Activated naive CD8-positive, alpha-beta T cell treated with anti-CD3 and anti-CD28 coated beads, Interleukin-2, amount 10 ng/mL, durations not matched to agents 7 days and 5 days (primary cell): ENCODE results near the gene SH2D7. TPM values are rescaled to one million over a fixed set of nuclear protein-coding genes. Genes with fewer than 3 reads are reported as not detected.

Experiments
- ATAC-seq: fragments of 150-1000 bp; cut with Tn5 transposase; one replicate; pipeline ENCODE4 v1.10.0; 2021; ENCODE audit warnings: low read depth, moderate library complexity
- POLR2A ChIA-PET: fragments of 350-600 bp; sonication (Branson Sonifier 250); formaldehyde crosslinking; loops from one replicate; lab custom pipeline; 2021; ENCODE audit warnings: antibody characterized with exemption; lab: Charles Lee
- DNase-seq: peaks from one replicate; pipeline ENCODE4 v3.0.0; 2021
- H3K27ac Mint-ChIP-seq: one replicate; pipeline ENCODE4 v1.8.0; 2022; ENCODE audit warnings: mild to moderate bottlenecking, mixed read lengths
- H3K27me3 Mint-ChIP-seq: one replicate; pipeline ENCODE4 v1.8.0; 2022; ENCODE audit warnings: mild to moderate bottlenecking, moderate library complexity, mixed read lengths
- H3K36me3 Mint-ChIP-seq: one replicate; pipeline ENCODE4 v1.8.0; 2021; ENCODE audit warnings: mild to moderate bottlenecking, mixed read lengths
- H3K4me1 Mint-ChIP-seq: one replicate; pipeline ENCODE4 v1.8.0; 2021; ENCODE audit warnings: mixed read lengths
- H3K4me3 Mint-ChIP-seq: one replicate; pipeline ENCODE4 v1.8.0; 2022; ENCODE audit warnings: mild to moderate bottlenecking, moderate library complexity, mixed read lengths
- H3K9me3 Mint-ChIP-seq: one replicate; pipeline ENCODE4 v1.8.0; 2021; ENCODE audit warnings: mixed read lengths
- total RNA-seq, 2 experiments: library from RNA; stranded (reverse); gene quantifications; one replicate each; pipeline ENCODE4 v1.2.3, GENCODE V29; 2021

SH2D7 gene
- total RNA-seq, 2 experiments from 2014 or later, result 0.11 TPM; not detected in 1

DNA sequence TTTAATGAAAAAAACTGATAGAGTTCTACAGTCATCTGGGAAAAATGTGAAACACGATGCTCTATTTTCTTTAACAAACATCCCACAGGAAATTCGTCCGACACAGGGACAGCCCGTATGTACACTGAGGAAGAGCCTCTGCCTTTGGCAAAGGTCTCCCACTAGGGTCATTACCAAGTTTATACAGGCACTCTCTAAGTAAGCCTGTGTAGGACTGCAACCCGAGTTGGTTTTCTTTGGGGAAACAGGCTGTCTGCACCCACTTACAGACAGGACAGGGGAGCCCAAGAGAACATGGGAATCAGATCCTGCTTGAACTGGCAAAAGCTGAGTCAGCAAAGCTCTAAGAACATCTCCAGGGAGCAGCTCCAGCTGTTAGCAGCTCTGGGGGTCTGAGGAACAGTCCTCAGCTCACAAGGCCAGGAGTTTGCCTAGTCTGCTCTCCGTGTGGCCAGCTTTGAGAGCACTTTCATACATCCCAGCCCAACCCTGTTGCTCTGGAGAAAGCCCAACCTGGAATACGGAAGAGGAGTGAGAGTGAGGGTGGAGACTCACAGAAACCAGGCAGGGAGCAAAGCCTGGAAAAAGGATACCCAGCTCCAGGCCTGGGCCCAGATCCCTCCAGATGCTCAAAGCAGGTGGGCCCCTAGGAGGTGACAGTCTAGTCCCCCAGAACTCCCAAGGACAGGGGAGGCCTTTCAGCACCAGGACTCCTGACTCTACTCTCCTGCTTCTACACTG, 16.7 kb upstream of the SH2D7 start:
- peak overlapping the region; percentile 95 for H3K27ac Mint-ChIP-seq
- peak overlapping the region; percentile 100 for H3K4me3 Mint-ChIP-seq
- no peaks in the 10 kb centered on the region for H3K27me3 Mint-ChIP-seq
- POLR2A ChIA-PET, result interaction anchor here (0.7 to 1.6 kb wide), 5 partner anchors 24 to 134 kb away, joined by 3 to 5 read pairs (median 4); no protein-coding TSS in a partner anchor
- peaks cover 23% of the 10 kb centered on the region for H3K36me3 Mint-ChIP-seq
- no peaks in the 10 kb centered on the region for H3K9me3 Mint-ChIP-seq
- DNase-seq, result no peak
- peaks cover 42% of the 10 kb centered on the region for H3K4me1 Mint-ChIP-seq
- no peak for ATAC-seq

DNA sequence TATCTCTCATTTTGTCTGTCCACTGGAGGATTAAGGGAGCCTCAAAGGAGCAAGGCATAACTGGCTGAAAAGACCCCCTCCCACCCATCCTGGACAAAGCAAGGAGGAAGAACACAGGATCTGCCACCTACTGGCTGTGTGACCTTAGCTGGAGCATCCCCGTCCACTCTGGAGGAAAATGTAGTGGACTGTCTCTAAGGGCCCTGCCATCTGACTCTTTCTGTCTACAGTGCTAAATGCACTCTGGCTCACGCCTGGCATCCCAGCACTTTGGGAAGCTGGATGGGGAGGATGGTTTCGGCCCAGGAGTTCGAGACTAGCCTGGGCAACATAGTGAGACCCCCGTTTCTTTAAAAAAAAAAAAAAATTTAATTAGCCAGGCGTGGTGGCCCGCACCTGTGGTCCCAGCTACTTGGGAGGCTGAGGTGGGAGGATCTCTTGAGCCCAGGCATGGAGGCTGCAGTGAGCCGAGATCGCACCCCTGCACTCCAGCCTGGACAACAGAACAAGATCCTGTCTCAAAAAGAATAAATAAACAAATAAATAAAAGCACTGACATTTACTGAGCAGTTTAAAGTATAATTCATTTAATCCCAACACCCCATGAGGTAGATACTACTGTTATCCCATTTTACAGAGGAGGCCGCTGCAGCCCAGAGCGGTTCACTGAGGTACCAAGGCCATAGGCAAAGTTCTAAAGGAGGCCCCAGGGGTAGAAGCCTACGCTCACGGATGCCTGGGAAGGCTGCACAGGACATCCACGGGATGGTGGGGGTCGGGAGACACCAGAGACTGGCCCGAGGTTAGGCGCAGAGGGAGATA, 15.9 kb upstream of the SH2D7 start:
- H3K4me1 Mint-ChIP-seq, result peaks cover 40% of the 10 kb centered on the region
- H3K4me3 Mint-ChIP-seq, result peak overlapping the region; percentile 100
- POLR2A ChIA-PET, result interaction anchor here (0.7 to 2.2 kb wide), 9 partner anchors 9 to 134 kb away, joined by 3 to 8 read pairs (median 4); no protein-coding TSS in a partner anchor
- peaks cover 21% of the 10 kb centered on the region for H3K36me3 Mint-ChIP-seq
- no peak for DNase-seq
- H3K9me3 Mint-ChIP-seq, result no peaks in the 10 kb centered on the region
- peak; percentile 19 for ATAC-seq
- H3K27me3 Mint-ChIP-seq, result no peaks in the 10 kb centered on the region
- H3K27ac Mint-ChIP-seq, result peak overlapping the region; percentile 95

DNA sequence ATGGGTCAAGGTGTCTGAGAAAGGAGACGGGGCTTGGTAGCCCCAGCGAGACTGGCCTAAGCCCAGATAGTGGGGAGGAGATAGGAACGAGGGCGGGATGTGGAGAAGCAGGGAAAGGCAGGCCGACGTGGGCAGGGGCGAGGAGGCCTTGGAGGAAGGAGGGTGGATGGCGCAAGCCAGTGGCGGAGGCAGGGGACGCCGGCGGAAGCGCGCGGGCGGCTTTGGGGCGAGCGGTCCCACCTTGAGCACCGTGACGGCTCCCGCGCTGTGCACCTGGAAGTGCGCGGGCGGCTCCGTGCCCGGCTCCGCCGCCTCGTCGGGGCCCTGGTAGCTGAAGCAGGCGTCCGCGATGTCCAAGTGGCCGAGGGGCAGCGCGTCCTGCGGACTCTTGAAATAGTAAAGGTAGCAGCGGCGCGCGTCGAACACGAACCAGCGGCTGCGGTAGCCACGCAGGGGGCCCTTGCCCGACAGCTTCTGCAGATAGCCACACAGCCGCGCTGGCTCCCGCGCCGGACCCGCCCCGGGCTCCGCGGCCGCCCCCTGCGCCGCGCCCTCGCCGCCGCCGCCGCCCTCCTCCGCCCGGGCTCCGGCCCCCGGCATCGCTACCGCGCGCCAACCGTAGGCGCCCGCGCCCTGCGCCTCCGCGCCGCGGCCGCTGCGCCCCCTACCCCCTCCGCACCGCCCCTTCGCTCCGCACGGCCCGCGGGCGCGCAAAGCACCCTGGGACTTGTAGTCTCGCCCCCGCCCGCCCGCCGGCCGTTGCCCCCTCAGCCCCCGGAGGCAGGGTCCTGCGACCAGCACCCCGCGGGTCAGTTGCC, 15.1 kb upstream of the SH2D7 start, which contains the start of gene TBC1D2B:
TSS of gene TBC1D2B (minus strand) at position 659 of the 818 bp plus-strand sequence. CDS start at position 600, 59 bp downstream.
- peak within 1 kb of the TSS; percentile 100 for H3K4me3 Mint-ChIP-seq
- H3K27me3 Mint-ChIP-seq, result no peaks in the 10 kb centered on the region
- ATAC-seq (peak; percentile 74), DNase-seq (peak; percentile 84)
- POLR2A ChIA-PET, result interaction anchor here (0.7 to 2.2 kb wide), 5 partner anchors 8 to 29 kb away, joined by 3 to 8 read pairs (median 3); no protein-coding TSS in a partner anchor
- peak within 1 kb of the TSS; percentile 95 for H3K27ac Mint-ChIP-seq
- H3K9me3 Mint-ChIP-seq, result no peaks in the 10 kb centered on the region
- peaks cover 37% of the 10 kb centered on the region for H3K4me1 Mint-ChIP-seq
- peaks cover 21% of the 10 kb centered on the region for H3K36me3 Mint-ChIP-seq

DNA sequence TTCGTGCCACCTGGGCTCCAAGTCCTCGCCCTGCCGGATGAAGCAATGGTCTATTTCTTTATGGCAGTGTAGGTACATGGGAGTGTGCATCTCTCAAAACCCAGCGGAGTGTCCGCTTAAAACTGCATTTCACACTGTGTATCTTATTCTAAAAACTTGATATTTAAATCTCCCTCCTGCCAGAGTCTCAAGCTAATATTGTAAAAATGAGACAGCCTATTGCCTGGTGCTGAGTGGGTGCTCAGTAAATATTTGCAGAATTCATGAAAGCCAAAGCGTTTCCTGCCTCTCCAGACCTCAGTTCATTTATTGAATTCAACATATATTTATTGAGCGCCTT, 14.5 kb upstream of the SH2D7 start:
- Mint-ChIP-seq H3K4me1 (peaks cover 31% of the 10 kb centered on the region), H3K27ac (peak overlapping the region; percentile 82), H3K27me3 (no peaks in the 10 kb centered on the region), H3K4me3 (peak overlapping the region; percentile 81), H3K36me3 (peaks cover 21% of the 10 kb centered on the region), H3K9me3 (no peaks in the 10 kb centered on the region)
- DNase-seq (no peak), ATAC-seq (peak; percentile 14)
- POLR2A ChIA-PET, result interaction anchor here (0.7 to 2.2 kb wide), 5 partner anchors 9 to 28 kb away, joined by 3 to 8 read pairs (median 3); no protein-coding TSS in a partner anchor

DNA sequence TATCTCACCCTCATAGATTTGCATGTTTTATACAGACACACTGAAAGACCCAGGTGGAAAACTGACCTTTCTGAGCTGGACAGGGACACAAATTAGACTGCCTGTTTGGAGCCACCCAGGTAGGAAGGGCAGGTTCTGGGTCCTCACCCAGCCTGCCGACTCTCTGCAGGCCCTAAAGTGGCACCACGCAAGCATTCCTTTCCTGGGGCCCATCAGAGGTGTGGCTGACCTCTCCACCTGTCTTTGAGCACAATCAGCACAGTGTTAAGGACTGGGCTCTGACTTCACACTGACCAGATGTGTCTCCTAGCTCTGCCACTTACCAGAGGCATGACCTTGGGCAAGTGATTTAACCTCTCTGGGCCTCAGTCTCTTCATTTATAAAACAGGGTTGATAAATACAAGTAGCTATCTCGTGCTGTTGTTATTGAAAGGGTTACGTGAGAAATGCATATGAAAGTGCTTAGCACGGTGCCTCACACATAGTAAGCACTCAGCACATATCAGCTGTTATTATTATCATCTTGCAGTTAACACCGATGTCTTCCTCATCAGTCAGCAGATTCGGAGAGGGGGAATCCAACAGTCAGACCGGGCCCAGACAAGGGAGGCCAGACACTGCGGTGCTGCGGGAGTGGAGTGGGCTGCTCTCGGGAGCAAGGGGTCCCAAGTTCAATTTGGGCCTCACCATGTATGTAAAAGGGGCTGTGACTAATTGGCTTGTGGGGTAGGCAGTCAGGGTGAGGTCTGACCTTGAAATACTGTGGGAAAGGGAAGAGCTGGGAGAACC, 12.9 kb upstream of the SH2D7 start:
- Mint-ChIP-seq H3K27ac (no peak overlapping the region), H3K27me3 (no peaks in the 10 kb centered on the region), H3K4me1 (peaks cover 36% of the 10 kb centered on the region), H3K4me3 (no peak overlapping the region), H3K36me3 (peaks cover 17% of the 10 kb centered on the region), H3K9me3 (no peaks in the 10 kb centered on the region)
- no peak for ATAC-seq
- no peak for DNase-seq
- POLR2A ChIA-PET, result interaction anchor here (1.1 to 1.4 kb wide), 3 partner anchors 9 to 23 kb away, joined by 3 read pairs; no protein-coding TSS in a partner anchor

DNA sequence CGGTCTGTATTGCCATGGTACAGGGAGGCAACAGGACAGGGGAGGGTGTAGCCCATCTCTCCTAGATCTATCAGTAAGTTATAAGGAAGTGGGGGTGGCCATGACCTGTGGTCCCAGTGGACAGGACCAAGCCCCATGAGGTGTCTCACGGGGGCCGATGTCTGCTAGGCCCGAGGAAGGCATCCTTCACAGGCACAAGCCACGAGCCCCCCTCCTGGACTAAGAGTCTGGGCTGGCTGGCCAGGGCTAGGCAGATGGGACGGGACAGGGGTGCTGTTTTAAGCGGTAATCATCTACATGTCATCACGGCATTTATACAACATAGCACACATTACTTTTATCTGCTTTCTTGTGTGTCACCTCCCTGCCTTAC, 12.3 kb upstream of the SH2D7 start:
- POLR2A ChIA-PET, result interaction anchor here (0.7 to 1.4 kb wide), 4 partner anchors 9 to 22 kb away, joined by 3 read pairs; no protein-coding TSS in a partner anchor
- Mint-ChIP-seq H3K27ac (no peak overlapping the region), H3K4me3 (no peak overlapping the region), H3K4me1 (peaks cover 36% of the 10 kb centered on the region), H3K36me3 (peaks cover 14% of the 10 kb centered on the region), H3K27me3 (no peaks in the 10 kb centered on the region), H3K9me3 (no peaks in the 10 kb centered on the region)
- DNase-seq, result no peak
- ATAC-seq, result no peak

DNA sequence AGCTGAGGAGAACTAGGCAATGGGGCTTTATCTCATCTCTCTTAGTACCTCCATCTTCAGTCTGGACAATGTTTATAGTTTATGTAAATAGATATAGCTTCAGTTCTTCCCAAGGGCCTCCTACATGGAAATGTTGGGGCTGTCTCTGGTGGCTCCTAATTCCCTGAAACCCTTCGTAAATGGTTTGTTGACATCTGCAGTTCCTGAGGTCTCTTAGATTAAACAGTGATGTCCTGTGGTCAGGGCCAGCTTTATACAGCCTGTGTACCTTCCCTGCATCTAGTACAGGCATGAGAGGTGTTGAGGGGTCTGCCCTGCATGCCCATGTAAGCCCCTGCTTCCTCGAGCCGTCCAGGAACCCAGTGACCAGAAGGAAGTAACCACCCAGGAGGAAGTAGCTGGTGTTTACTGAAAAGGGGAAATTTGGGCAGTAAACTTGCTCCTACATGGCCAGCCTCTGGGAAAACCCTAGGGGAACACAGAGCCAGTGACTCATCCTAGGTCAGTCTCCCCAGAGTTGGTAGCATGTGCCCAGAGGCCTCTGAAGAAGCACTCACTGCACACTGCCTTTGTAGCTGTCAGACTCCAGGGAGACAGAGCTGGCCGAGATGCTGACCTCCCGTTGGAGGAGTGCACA, 10.1 kb upstream of the SH2D7 start:
- H3K4me1 Mint-ChIP-seq, result peaks cover 33% of the 10 kb centered on the region
- H3K9me3 Mint-ChIP-seq, result no peaks in the 10 kb centered on the region
- H3K27ac Mint-ChIP-seq, result peak overlapping the region; percentile 61
- no peaks in the 10 kb centered on the region for H3K27me3 Mint-ChIP-seq
- POLR2A ChIA-PET, result interaction anchor here (2.6 kb wide), 1 partner anchor 22 kb away, joined by 16 read pairs; no protein-coding TSS in a partner anchor
- H3K36me3 Mint-ChIP-seq, result no peaks in the 10 kb centered on the region
- no peak overlapping the region for H3K4me3 Mint-ChIP-seq
- no peak for ATAC-seq
- DNase-seq, result no peak

DNA sequence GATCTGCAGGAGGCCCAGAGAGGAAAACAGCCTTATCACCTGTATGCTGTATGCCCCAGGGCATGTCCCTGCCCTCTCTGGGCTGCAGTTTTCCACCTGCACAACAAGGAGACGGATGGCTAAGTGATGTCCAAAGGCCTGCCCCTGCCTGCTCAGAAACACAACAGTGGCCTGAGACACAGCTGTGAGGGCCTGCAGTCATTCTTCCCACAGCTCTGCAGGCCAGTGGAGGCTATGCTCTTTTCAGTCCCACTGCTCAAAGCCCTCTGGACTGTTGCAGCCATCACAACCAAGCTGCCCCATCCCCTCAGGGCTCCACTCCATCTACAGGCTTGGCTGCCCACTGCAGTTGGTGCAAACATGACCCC, 9.6 kb upstream of the SH2D7 start:
- POLR2A ChIA-PET, result interaction anchor here (2.6 kb wide), 1 partner anchor 21 kb away, joined by 16 read pairs; no protein-coding TSS in a partner anchor
- H3K4me1 Mint-ChIP-seq, result peaks cover 34% of the 10 kb centered on the region
- no peaks in the 10 kb centered on the region for H3K27me3 Mint-ChIP-seq
- H3K4me3 Mint-ChIP-seq, result no peak overlapping the region
- peak overlapping the region; percentile 74 for H3K27ac Mint-ChIP-seq
- no peaks in the 10 kb centered on the region for H3K36me3 Mint-ChIP-seq
- DNase-seq (no peak), ATAC-seq (no peak)
- H3K9me3 Mint-ChIP-seq, result no peaks in the 10 kb centered on the region

DNA sequence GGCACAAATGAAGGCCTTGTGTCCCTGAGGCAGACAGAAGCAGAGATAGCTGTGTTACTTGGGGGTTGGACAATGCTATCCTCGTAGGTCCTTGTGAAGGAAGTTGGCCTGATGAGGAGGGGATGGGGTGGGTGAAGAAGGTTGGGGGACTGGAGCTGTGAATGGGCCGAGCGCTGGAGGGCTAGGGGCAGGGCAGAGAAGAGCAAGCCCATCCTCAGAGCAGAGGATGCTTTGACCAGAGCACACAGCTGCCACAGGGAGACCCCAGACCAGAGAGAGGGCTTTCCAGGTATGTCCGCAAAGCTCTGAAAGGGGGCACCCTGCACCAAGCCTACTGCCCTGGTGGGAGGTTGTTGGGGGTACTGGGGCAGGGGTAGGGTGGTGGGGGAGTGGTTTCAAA, 9.2 kb upstream of the SH2D7 start:
- Mint-ChIP-seq H3K27ac (peak overlapping the region; percentile 74), H3K4me1 (peaks cover 35% of the 10 kb centered on the region), H3K36me3 (no peaks in the 10 kb centered on the region), H3K27me3 (no peaks in the 10 kb centered on the region), H3K9me3 (no peaks in the 10 kb centered on the region), H3K4me3 (peak overlapping the region; percentile 3)
- no peak for DNase-seq
- POLR2A ChIA-PET, result interaction anchor here (1.0 to 2.6 kb wide), 3 partner anchors 10 to 21 kb away, joined by 3 to 16 read pairs (median 9); partner anchors contain the start of gene SH2D7
- no peak for ATAC-seq

DNA sequence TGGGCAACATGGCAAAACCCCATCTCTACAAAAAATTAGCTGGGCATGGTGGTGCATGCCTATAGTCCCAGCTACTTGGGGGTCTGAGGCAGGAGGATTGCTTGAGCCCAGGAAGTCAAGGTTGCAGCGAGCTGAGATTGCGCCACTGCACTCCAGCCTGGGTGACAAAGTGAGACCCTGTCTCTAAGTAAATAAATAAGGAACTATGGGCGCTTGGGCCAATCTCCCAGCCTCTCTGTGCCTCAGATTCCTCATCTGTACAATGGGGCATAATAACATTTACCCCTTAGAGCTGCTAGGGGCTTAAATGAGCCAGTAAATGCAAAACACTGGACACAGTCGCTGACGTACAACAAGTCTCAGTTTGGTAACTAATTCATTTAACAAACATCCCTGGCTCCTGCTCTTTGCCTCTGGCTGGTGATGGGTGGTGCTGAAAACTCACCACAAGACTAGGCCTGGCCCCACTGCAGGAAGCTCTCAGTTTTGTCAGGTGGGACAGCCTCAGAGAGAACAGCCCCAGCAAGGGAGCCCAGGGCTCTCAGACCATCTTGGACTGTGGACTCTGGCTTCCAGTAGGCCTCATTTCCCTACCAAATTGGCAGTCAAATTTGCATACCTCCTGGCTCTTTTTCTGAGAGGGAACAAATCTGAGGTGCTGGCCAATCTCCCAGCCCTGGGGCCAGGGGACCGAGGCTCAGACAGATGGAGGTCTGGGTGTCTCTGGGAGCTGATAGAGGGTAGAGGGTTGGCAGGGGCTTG, 8.5 kb upstream of the SH2D7 start:
- POLR2A ChIA-PET, result interaction anchor here (1.0 to 2.6 kb wide), 4 partner anchors 9 to 34 kb away, joined by 3 to 16 read pairs (median 7); partner anchors contain the start of gene SH2D7
- DNase-seq (no peak), ATAC-seq (peak; percentile 97)
- Mint-ChIP-seq H3K36me3 (no peaks in the 10 kb centered on the region), H3K27me3 (no peaks in the 10 kb centered on the region), H3K4me1 (peaks cover 34% of the 10 kb centered on the region), H3K4me3 (peak overlapping the region; percentile 41), H3K9me3 (no peaks in the 10 kb centered on the region), H3K27ac (peak overlapping the region; percentile 74)

DNA sequence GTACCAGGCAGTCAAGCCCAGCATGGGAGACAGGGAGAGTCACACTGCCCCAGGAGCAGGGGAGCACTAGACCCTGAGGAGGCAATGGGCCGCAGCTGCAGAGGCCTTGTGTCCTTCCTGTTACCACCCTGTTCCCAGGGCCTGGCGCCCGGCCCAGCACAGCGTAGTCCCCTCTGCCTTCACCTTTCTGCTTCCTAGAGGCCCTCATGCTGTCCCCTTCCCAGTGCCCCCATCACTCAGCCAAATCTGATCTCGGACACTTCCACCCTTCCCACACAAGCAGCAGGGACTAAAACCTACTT, 8.0 kb upstream of the SH2D7 start:
- ATAC-seq, result no peak
- Mint-ChIP-seq H3K27ac (peak overlapping the region; percentile 74), H3K36me3 (no peaks in the 10 kb centered on the region), H3K9me3 (no peaks in the 10 kb centered on the region), H3K4me1 (peaks cover 34% of the 10 kb centered on the region), H3K27me3 (no peaks in the 10 kb centered on the region), H3K4me3 (no peak overlapping the region)
- POLR2A ChIA-PET, result interaction anchor here (1.0 to 2.6 kb wide), 4 partner anchors 9 to 35 kb away, joined by 3 to 16 read pairs (median 7); partner anchors contain the start of gene SH2D7
- no peak for DNase-seq
